Measurements from ENCODE around the gene CALR3.
"Not testable (repeated sequence)": the region's sequence is repeated elsewhere in the genome, so short reads cannot be mapped to it uniquely, and the experiment has no call there.

The CALR3 gene

GRCh38 chr19:16524991-16525734 lies 29.2 kb upstream of the CALR3 start:
- no peak for DNase-seq

DNA sequence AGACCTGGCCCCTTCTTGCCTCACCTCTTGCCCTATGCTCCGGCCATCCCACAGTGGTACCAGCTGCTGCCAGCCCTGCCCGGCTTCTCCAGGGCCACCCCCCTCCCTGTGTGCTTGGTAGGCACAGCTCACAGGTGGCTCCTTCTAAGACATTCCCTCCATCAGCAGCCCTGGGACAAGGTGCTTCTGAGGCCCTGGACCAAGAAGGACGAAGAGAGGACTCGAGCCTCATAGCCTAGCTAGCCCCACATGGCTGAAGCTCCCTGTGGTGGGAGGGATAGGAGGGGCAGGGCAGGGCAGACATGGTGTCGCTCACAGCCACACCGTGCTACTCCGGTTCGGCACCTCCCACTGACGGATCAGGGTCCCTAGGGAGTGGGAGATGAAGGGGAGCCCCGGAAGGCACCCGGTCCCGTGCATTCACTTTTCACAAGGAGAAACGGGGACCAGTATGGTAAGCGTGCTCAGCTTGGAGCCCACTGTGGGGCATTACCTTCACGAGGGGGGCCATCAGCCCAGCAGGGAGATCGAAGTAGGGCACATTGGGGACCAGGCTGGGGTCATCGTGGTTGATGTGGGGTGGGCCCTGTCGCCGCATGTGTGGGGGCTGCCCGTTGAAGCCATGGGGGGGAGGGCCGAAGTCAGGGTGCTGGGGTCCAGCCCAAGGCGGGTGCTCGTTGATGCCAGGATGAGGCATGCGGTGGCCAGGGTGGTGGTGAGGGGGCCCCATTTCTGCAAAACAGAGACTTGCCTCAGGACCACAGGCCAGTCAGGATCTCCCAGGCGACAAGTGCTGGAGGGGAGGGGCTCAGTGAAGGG lies 26.8 kb upstream of the CALR3 start:
- no peak for DNase-seq

- no peak for DNase-seq
Observed at GRCh38 chr19:16521715-16522289, 25.8 kb upstream of the CALR3 start.

GRCh38 chr19:16520986-16521624 lies 25.1 kb upstream of the CALR3 start:
- no peak for DNase-seq

DNA sequence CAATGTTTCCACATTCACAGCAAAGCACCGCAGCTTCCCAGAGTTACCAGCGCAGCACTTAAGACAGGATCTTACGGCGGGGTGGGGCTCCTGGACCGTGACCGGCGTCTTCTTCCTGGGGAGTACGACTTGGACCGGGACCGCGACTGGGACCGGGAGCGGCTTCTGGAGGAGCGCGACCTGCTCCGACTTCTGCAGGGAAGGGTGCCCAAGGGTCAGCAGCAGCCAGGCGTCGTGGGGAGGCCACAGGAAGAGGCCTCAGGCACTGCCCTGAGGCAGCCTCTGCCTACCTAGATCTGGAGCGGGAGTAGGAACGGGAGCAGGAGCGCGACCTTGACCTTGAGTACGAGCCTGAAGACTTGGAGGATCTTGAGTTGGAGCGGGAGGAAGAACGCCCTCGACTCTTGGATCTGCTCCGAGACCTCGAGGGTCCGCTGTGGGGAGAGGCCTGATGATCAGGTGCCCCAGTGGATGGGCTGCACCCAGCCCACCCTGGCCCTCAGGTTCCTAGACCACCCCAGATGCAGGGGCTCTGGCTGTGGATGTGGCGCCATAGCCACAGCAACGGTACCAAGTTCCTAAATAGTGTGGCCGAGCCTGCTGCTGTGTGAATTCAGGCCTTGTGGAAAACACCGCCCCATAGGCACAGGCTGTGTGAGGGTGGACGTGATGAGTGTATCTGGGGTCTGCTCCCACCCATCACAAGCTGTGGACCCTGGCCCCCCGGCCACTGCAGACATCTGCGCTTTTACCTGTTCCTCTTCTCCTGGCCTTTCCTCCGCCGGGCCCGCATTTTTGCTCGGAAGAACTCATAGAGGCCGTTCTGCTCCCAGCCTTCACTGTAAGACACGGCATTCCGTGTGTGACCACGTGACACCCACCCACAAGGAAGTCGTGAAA lies 24.4 kb upstream of the CALR3 start:
- DNase-seq: no peak

GRCh38 chr19:16519230-16519687 lies 23.3 kb upstream of the CALR3 start:
- no peak for DNase-seq

DNA sequence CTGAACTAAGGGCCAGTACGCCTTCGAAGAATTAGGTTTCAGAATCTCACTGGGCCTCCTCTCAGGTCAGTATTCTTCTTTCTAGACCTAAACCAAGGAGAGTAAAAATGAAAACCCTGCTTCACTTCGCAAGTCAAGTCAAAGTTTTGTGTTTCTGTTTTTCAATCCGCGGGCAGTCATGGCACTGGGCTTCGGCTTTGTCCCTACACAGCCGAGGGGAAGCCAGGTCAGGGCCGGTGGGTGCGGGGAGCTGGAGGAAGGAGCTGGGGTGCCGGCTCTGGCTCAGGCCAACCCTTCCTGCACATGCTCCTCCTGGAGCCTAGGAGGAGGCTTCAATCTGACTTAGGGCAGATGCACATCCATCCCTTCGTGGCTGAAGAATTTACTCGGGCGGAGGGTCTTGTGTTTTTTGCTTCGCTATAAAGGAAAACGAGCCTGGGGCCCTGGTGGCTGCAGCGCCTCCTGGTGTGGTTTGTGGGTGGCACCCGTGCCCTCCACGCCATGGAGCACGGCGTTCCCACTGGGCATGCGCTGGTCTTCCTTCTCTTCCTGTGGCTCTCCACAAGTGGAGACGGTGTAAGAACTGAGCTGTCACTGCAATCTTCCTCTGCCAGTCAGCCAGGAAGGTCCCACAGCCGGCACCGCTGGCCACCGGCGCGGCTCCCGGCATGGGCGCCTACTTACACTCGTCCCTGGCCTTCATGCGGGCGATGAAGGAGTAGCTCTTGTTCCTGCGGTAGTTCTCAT lies 22.7 kb upstream of the CALR3 start:
- DNase-seq: no peak

GRCh38 chr19:16518061-16518460 lies 22.1 kb upstream of the CALR3 start:
- DNase-seq: no peak

GRCh38 chr19:16516923-16517610 lies 21.1 kb upstream of the CALR3 start:
- no peak for DNase-seq

DNA sequence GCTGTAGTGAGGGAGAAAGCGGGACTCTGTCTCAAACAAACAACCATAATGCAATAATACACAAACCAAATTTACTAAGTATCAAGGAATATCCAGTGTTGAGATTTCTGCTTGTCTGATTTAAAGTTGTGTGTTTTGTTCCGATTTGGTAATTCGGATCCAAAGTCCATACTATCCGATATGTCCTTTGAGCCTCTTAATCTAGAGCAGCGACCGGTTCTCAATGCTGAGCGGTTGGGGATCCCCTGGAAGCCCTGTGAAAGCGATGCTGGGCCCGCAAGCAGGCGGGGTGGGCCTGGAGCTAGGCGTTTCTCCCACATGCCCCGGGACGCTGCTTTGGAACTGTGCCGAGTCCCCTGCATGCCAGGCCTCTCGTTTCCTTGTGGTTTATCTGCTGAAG lies 20.4 kb upstream of the CALR3 start:
- no peak for DNase-seq

GRCh38 chr19:16514383-16515019 lies 18.5 kb upstream of the CALR3 start:
- DNase-seq: no peak

DNA sequence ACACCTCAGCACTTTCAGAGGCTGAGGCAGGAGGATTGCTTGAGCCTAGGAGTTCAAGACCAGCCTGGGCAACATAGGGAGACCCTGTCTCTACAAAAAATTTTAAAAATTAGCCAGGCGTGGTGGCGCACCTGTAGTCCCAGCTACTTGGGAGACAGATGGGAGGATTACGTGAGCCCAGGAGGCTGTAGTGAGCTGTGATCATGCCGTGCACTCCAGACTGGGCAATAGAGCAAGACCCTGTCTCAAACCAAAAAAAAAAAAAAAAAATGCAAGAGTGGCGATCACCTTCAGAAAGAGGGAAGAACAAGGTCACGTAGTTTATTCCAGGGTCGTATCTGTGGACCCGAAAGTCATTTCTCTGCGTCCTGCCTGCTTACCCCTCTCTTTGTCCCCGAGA lies 16.6 kb upstream of the CALR3 start:
- DNase-seq: not testable (repeated sequence)

GRCh38 chr19:16509141-16510061 lies 13.4 kb upstream of the CALR3 start:
- DNase-seq: no peak

DNA sequence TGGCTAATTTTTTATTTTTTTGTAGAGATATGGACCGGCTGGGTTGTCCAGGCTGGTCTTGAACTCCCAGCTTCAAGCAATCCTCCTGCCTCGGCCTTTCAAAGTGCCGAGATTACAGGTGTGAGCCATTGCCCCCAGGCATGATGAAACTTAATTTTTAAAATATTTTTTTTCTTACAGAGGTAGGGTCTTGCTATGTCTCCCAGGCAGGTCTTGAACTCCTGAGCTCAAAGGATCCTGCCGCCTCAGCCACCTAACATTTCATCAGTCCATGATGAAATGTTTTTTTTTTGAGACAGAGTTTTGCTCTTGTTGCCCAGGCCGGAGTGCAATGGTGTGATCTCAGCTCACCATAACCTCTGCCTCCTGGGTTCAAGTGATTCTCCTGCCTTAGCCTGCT lies 12.6 kb upstream of the CALR3 start:
- no peak for DNase-seq

DNA sequence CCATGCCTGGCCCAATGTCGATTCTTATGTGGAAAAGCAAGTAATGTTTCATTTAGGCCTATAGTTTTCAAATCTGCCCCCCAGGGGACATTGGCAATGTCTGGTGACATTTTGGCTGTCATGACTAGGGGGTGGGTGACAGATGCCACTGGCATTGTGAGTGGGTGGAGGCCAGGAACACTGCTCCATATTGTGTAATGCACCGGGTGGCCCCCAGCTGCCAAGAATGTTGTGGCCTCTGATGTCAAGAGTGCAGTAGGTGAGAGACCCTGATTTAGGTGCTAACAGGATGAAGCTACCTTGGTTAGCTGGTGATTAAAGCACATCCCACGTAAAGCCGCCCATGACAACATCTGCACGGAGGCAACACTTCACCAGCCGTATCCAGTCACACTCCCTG lies 11.0 kb upstream of the CALR3 start:
- DNase-seq: no peak

- not testable (repeated sequence) for DNase-seq
Observed at GRCh38 chr19:16506161-16506560, 10.2 kb upstream of the CALR3 start.

- DNase-seq: no peak
Observed at GRCh38 chr19:16504271-16504670, 8.3 kb upstream of the CALR3 start.

DNA sequence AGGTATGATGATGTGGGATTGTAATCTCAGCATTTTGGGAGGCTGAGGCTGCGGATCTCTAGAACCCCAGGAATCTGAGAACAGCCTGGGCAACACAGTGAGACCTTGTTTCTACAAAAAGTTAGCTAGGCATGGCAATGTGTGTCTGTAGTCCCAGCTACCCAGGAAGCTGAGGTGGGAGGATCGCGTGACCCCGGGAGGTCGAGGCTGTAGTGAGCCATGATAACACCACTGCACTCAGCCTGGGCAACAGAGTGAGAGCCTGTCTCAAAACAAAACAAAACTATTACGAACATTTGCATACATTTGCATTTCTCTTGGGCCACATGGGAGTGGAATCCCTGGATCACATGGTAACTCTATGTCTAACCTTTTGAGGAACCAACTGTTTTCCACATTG lies 1.9 kb upstream of the CALR3 start:
- no peak for DNase-seq

GRCh38 chr19:16497042-16497441 lies 1.1 kb upstream of the CALR3 start:
- no peak for DNase-seq

All from NCI-H510A (cell line).